Stimulated activated CD4-positive, alpha-beta T cell treated with anti-CD3 and anti-CD28 coated beads, Interleukin-15, amount 100 ng/mL, for 48 hours (primary cell): ENCODE data around the gene UGT2B15.
"Not testable (repeated sequence)": the region's sequence is repeated elsewhere in the genome, so short reads cannot be mapped to it uniquely, and the experiment has no call there.

Source experiments
- DNase-seq, 2 donors: peaks; one replicate each; pipeline ENCODE4 v3.0.0-alpha.2; 2020; ENCODE audit warnings: low read depth in 2 of 2

Gene UGT2B15

GRCh38 chr4:68670479-68670939, at the start of gene UGT2B15:
Gene UGT2B15, minus strand, starts transcription at chr4:68670652. Its CDS starts 34 bp downstream, at chr4:68670618.
- DNase-seq = not testable (repeated sequence)

GRCh38 chr4:68719075-68719473, 48.6 kb upstream of the UGT2B15 start:
- no peak for DNase-seq

GRCh38 chr4:68718447-68719074, 48.1 kb upstream of the UGT2B15 start:
- no peak for DNase-seq

GRCh38 chr4:68717999-68718398, 47.5 kb upstream of the UGT2B15 start:
- no peak for DNase-seq

GRCh38 chr4:68714400-68714799, 43.9 kb upstream of the UGT2B15 start:
- DNase-seq = no peak

- no peak for DNase-seq
These were observed 41.8 kb upstream of the UGT2B15 start for GRCh38 chr4:68712207-68712606.

- no peak for DNase-seq
These were observed 38.1 kb upstream of the UGT2B15 start for GRCh38 chr4:68708566-68708965.

GRCh38 chr4:68703168-68703567, 32.7 kb upstream of the UGT2B15 start:
- not testable (repeated sequence) for DNase-seq

- DNase-seq = no peak
These were observed 29.7 kb upstream of the UGT2B15 start for GRCh38 chr4:68700152-68700551.

GRCh38 chr4:68693325-68694075, 23.0 kb upstream of the UGT2B15 start:
- no peak for DNase-seq

- no peak for DNase-seq
These were observed 20.7 kb upstream of the UGT2B15 start for GRCh38 chr4:68691186-68691585.

- DNase-seq = no peak
These were observed 12.6 kb upstream of the UGT2B15 start for GRCh38 chr4:68683034-68683433.

- DNase-seq = not testable (repeated sequence)
These were observed 10.8 kb upstream of the UGT2B15 start for GRCh38 chr4:68681298-68681697.

- DNase-seq = no peak
These were observed 2.7 kb upstream of the UGT2B15 start for GRCh38 chr4:68673143-68673542.

GRCh38 chr4:68671217-68671616, 765 bp upstream of the UGT2B15 start:
- DNase-seq = not testable (repeated sequence)

- DNase-seq = not testable (repeated sequence)
These were observed 1.8 kb downstream of the UGT2B15 start for GRCh38 chr4:68668537-68669163.

GRCh38 chr4:68667551-68667950, 2.9 kb downstream of the UGT2B15 start:
- DNase-seq = not testable (repeated sequence)

- DNase-seq = not testable (repeated sequence)
These were observed 5.7 kb downstream of the UGT2B15 start for GRCh38 chr4:68664721-68665120.

- DNase-seq = not testable (repeated sequence)
These were observed 7.4 kb downstream of the UGT2B15 start for GRCh38 chr4:68662836-68663574.

GRCh38 chr4:68658672-68659071, 11.8 kb downstream of the UGT2B15 start:
- no peak for DNase-seq

- DNase-seq = not testable (repeated sequence)
These were observed 13.3 kb downstream of the UGT2B15 start for GRCh38 chr4:68657022-68657594.
